Peyer's patch (tissue), 4 donors: Measurements from ENCODE around the gene ARSG. TPM values are rescaled to one million over a fixed set of nuclear protein-coding genes. Genes with fewer than 3 reads are reported as not detected.

ENCODE experiments used
- DNase-seq, 3 donors: peaks; one replicate each; pipeline ENCODE4 v3.0.0-alpha.2; 2017 to 2019
- H3K27ac ChIP-seq, 4 donors: fragments of 200-600 bp; sonication (generic); one replicate each; pipeline ENCODE4 v1.5.1; 2016 to 2019
- H3K27me3 ChIP-seq, 2 donors: fragments of 200-600 bp; sonication (generic); one replicate each; pipeline ENCODE4 v1.5.1; 2019
- H3K36me3 ChIP-seq, 3 donors: fragments of 200-600 bp; sonication (generic); one replicate each; pipeline ENCODE4 v1.5.1; 2016 to 2019
- H3K4me1 ChIP-seq, 4 donors: fragments of 200-600 bp; sonication (generic); one replicate each; pipeline ENCODE4 v1.5.1; 2016 to 2019
- H3K4me3 ChIP-seq, 4 donors: fragments of 200-600 bp; sonication (generic); 1 replicate in 3 of 4; 2 replicates in 1 of 4; pipeline ENCODE4 v1.5.1; 2016 to 2019; ENCODE audit warnings: mild to moderate bottlenecking in 1 of 4
- H3K9me3 ChIP-seq, 4 donors: fragments of 200-600 bp; sonication (generic); one replicate each; pipeline ENCODE4 v1.5.1; 2016 to 2019; ENCODE audit warnings: mild to moderate bottlenecking in 1 of 4
- POLR2A ChIP-seq, 2 donors: fragments of 450-650 bp; IDR thresholded peaks; one replicate each; pipeline ENCODE4 v1.5.1; 2017; ENCODE audit warnings: antibody characterized with exemption in 2 of 2, mild to moderate bottlenecking in 2 of 2, moderate library complexity in 2 of 2
- total RNA-seq, 4 donors: library from RNA; depleted of rRNA; stranded (reverse); fragments of >200 nt; gene quantifications; one replicate each; pipeline ENCODE4 v1.1.0, GENCODE V29; 2016
- TF ChIP-seq, protein P1 (sequence below), 6 experiments: fragments of 450-650 bp in 4 of 6; fragments of 200-600 bp in 2 of 6; sonication (generic) in 1 of 6; IDR thresholded peaks; one replicate each; pipeline ENCODE4 v1.5.1; 2017 to 2019; ENCODE audit warnings: antibody characterized with exemption in 6 of 6, mild to moderate bottlenecking in 3 of 6, moderate library complexity in 1 of 6

The ARSG gene
- total RNA-seq, 4 donors from 2014 or later = 0.70 to 29.7 (median 2.0) TPM

DNA sequence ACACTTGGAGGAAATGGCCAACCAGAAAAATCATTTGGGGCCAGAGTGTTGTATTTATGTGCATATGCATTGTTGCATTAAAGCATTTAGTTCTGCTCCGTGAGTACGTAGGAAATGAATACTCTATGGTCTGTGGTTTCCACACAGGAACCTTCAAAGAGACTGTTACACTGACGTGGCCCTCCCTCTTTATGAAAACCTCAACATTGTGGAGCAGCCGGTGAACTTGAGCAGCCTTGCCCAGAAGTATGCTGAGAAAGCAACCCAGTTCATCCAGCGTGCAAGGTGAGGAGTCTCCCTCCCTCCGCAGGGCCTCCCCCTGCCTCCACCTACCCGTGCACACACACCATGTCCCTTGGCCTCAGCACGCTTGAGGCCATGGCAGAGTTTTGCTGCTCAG, 65.2 kb downstream of the ARSG start:
- H3K27ac ChIP-seq = peak overlapping the region in 3 of 4 donors; percentile 35 to 60 (median 47)
- H3K9me3 ChIP-seq = no peaks in the 10 kb centered on the region
- H3K4me1 ChIP-seq = peaks cover 0 to 4% (median 0%) of the 10 kb centered on the region in 4 donors
- H3K36me3 ChIP-seq = no peaks in the 10 kb centered on the region
- H3K27me3 ChIP-seq = no peaks in the 10 kb centered on the region
- DNase-seq = peak in 2 of 3 donors; percentile 50 to 71
- no peak for TF ChIP-seq POLR2A (IDR thresholded peaks at IDR 0.05)
- TF ChIP-seq, protein P1, sequence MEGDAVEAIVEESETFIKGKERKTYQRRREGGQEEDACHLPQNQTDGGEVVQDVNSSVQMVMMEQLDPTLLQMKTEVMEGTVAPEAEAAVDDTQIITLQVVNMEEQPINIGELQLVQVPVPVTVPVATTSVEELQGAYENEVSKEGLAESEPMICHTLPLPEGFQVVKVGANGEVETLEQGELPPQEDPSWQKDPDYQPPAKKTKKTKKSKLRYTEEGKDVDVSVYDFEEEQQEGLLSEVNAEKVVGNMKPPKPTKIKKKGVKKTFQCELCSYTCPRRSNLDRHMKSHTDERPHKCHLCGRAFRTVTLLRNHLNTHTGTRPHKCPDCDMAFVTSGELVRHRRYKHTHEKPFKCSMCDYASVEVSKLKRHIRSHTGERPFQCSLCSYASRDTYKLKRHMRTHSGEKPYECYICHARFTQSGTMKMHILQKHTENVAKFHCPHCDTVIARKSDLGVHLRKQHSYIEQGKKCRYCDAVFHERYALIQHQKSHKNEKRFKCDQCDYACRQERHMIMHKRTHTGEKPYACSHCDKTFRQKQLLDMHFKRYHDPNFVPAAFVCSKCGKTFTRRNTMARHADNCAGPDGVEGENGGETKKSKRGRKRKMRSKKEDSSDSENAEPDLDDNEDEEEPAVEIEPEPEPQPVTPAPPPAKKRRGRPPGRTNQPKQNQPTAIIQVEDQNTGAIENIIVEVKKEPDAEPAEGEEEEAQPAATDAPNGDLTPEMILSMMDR (IDR thresholded peaks at IDR 0.05) = no peak
- H3K4me3 ChIP-seq = no peak overlapping the region

DNA sequence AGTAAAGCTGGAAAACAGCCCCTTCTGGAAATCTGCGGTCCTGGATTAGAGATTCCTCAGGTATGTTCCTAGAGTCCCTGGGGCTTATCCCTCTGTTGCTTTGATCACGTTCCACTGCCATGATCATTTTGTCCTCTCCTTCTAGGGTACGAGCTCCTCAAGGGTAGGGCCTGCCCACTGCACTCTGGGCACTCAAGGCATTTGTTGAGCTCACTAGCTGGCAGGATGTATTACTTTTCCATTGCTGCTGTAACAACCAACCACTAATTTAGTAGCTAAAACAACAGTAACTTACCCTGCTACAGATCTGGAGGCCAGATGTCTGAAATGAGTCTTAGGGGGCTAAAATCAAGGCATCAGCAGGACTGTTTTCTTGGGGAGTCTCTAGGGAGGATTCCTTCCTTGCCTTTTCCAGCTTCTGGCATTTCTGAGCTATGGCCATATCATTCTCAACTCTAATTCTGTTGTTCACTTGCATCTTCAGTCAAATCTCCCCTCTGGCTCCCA, 65.7 kb downstream of the ARSG start:
- Histone ChIP-seq H3K36me3 (no peaks in the 10 kb centered on the region), H3K27ac (peak overlapping the region in 3 of 4 donors; percentile 35 to 60 (median 47)), H3K27me3 (no peaks in the 10 kb centered on the region), H3K9me3 (no peaks in the 10 kb centered on the region), H3K4me3 (no peak overlapping the region), H3K4me1 (peaks cover 0 to 4% (median 0%) of the 10 kb centered on the region in 4 donors)
- no peak for TF ChIP-seq POLR2A (IDR thresholded peaks at IDR 0.05)
- TF ChIP-seq, protein P1 (IDR thresholded peaks at IDR 0.05) = no peak
- DNase-seq = no peak

DNA sequence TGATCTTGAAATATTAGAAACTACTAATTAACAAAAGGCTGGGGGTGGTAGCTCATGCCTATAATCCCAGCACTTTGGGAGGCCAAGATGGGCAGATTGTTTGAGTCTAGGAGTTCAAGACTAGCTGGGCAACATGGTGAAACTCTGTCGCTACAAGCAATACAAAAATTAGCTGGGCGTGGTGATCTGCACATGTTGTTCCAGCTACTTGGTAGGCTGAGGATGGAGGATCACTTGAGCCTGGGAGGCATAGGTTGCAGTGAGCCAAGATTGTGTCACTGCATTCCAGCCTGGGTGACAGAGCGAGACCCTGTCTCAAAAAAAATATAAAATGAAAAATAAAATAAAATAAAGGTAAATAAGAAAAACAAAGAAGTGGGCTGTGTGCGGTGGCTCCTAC, 66.6 kb downstream of the ARSG start:
- Histone ChIP-seq H3K4me1 (peaks cover 0 to 4% (median 0%) of the 10 kb centered on the region in 4 donors), H3K4me3 (no peak overlapping the region), H3K27ac (no peak overlapping the region), H3K27me3 (no peaks in the 10 kb centered on the region), H3K9me3 (no peaks in the 10 kb centered on the region), H3K36me3 (no peaks in the 10 kb centered on the region)
- no peak for DNase-seq
- no peak for TF ChIP-seq POLR2A (IDR thresholded peaks at IDR 0.05)
- TF ChIP-seq, protein P1 (IDR thresholded peaks at IDR 0.05) = no peak

DNA sequence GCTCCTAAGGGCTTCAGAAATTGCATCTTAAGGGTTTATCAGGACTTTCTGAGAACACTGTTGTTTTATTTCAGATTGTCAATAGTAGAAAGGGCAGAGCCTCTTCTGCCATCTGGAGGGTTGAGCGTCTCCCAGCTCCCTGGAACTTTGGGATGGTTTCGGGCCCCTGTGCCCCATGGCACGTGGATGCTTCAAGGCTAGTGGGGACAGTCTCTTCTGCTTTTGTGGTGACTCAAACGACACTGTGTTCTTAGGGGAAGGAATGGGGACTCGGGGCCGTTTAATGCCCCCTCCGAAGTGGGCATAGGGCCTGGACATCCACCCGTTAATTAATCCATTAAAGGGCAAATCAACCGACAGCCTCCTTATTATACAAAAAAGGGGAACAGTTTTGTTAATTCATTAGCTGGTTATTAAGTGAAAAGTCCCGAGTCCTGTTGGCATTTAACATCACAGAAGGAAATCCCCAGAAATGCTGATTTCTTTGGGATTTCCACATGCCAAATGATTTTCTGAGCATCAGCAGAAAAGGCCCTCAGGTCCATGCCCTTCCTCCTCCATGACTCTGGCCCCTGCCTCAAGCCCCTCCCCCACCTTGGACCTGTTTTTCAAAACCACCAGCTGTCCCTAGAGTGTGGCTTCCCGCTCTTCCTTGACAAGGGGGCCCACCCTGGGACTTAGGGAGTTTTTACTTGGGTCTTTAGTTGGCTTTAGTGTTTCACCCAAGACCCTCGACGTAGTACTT, 68.7 kb downstream of the ARSG start:
- TF ChIP-seq, protein P1 (IDR thresholded peaks at IDR 0.05) = no peak
- TF ChIP-seq POLR2A (IDR thresholded peaks at IDR 0.05) = no peak
- peaks cover 0 to 4% (median 0%) of the 10 kb centered on the region in 4 donors for H3K4me1 ChIP-seq
- no peak overlapping the region for H3K4me3 ChIP-seq
- no peak overlapping the region for H3K27ac ChIP-seq
- no peaks in the 10 kb centered on the region for H3K36me3 ChIP-seq
- DNase-seq = no peak
- no peaks in the 10 kb centered on the region for H3K27me3 ChIP-seq
- H3K9me3 ChIP-seq = no peaks in the 10 kb centered on the region

DNA sequence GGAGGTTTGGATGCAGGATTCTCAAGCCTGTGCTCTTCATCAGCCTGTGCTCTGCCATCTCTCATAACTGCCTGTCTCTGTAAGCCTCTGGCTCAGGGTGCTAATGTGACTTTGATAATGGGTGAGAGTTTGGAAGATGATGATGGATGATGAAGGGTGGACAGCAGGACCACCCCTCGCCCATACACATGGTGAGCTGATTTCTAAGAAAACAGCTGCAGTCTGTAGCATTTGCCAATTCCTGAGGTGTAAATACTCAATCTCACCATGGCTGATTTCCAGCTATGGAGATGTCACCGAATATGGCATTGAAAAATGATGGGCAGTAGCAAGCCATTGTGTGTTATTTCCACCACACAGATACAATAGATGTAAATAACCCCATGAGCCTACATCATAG, 74.2 kb downstream of the ARSG start:
- Histone ChIP-seq H3K27me3 (no peaks in the 10 kb centered on the region), H3K27ac (no peak overlapping the region), H3K36me3 (no peaks in the 10 kb centered on the region), H3K4me1 (no peaks in the 10 kb centered on the region), H3K9me3 (no peaks in the 10 kb centered on the region), H3K4me3 (no peak overlapping the region)
- DNase-seq = no peak
- no peak for TF ChIP-seq POLR2A (IDR thresholded peaks at IDR 0.05)
- TF ChIP-seq, protein P1 (IDR thresholded peaks at IDR 0.05) = no peak
